Stimulated activated CD4-positive, alpha-beta T cell treated with anti-CD3 and anti-CD28 coated beads, Interleukin-12 subunit alpha, Interleukin-12 subunit beta, amount 100 ng/mL, for 4 hours (primary cell): ENCODE data around the gene WDR37.

Experiments
- DNase-seq: peaks from one replicate; pipeline ENCODE4 v3.0.0-alpha.2; 2020

WDR37 gene

GRCh38 chr10:1078668-1079067 lies 22.5 kb downstream of the WDR37 start:
- no peak for DNase-seq

- no peak for DNase-seq
Measured at GRCh38 chr10:1083581-1083980, 27.4 kb downstream of the WDR37 start.

- DNase-seq: no peak
Measured at GRCh38 chr10:1084011-1084950, 28.1 kb downstream of the WDR37 start.

GRCh38 chr10:1085258-1085657 lies 29.1 kb downstream of the WDR37 start:
- DNase-seq: no peak

- no peak for DNase-seq
Measured at GRCh38 chr10:1086787-1087186, 30.6 kb downstream of the WDR37 start.

- no peak for DNase-seq
Measured at GRCh38 chr10:1089017-1089689, 33.0 kb downstream of the WDR37 start.

GRCh38 chr10:1090696-1091095 lies 34.5 kb downstream of the WDR37 start:
- no peak for DNase-seq

- no peak for DNase-seq
Measured at GRCh38 chr10:1093696-1094095, 37.5 kb downstream of the WDR37 start.

- DNase-seq: peak; percentile 35
Measured at GRCh38 chr10:1094112-1095057, 38.2 kb downstream of the WDR37 start.

- DNase-seq: no peak
Measured at GRCh38 chr10:1095498-1095897, 39.3 kb downstream of the WDR37 start.

- no peak for DNase-seq
Measured at GRCh38 chr10:1096287-1096889, 40.2 kb downstream of the WDR37 start.

- DNase-seq: no peak
Measured at GRCh38 chr10:1097436-1097835, 41.3 kb downstream of the WDR37 start.

GRCh38 chr10:1100143-1100542 lies 44.0 kb downstream of the WDR37 start:
- no peak for DNase-seq

- no peak for DNase-seq
Measured at GRCh38 chr10:1100691-1101368, 44.6 kb downstream of the WDR37 start.

GRCh38 chr10:1101946-1102345 lies 45.8 kb downstream of the WDR37 start:
- no peak for DNase-seq

GRCh38 chr10:1102416-1102815 lies 46.2 kb downstream of the WDR37 start:
- peak; percentile 32 for DNase-seq

- DNase-seq: no peak
Measured at GRCh38 chr10:1102831-1103230, 46.6 kb downstream of the WDR37 start.

GRCh38 chr10:1103551-1103950 lies 47.4 kb downstream of the WDR37 start:
- DNase-seq: no peak

GRCh38 chr10:1104971-1105370 lies 48.8 kb downstream of the WDR37 start:
- DNase-seq: no peak

- no peak for DNase-seq
Measured at GRCh38 chr10:1107004-1107403, 50.8 kb downstream of the WDR37 start.

- DNase-seq: no peak
Measured at GRCh38 chr10:1107679-1108078, 51.5 kb downstream of the WDR37 start.
